Dermis microvascular lymphatic vessel endothelial cell (primary cell): ENCODE measurements around the gene ADAMTSL4. TPM values are rescaled to one million over a fixed set of nuclear protein-coding genes. Genes with fewer than 3 reads are reported as not detected.

Source experiments
- DNase-seq, 2 donors: peaks; one replicate each; pipeline versions ENCODE4 v3.0.0 to v3.0.0-alpha.2; 2010; ENCODE audit warnings: low read depth in 2 of 2
- total RNA-seq: library from RNA; depleted of rRNA; stranded (reverse); fragments of >200 nt; gene quantifications from 2 replicates; pipeline ENCODE4 v1.2.1, GENCODE V29; 2014

Gene ADAMTSL4
- total RNA-seq, 1 donor from 2014 or later, result 0.13 TPM

DNA sequence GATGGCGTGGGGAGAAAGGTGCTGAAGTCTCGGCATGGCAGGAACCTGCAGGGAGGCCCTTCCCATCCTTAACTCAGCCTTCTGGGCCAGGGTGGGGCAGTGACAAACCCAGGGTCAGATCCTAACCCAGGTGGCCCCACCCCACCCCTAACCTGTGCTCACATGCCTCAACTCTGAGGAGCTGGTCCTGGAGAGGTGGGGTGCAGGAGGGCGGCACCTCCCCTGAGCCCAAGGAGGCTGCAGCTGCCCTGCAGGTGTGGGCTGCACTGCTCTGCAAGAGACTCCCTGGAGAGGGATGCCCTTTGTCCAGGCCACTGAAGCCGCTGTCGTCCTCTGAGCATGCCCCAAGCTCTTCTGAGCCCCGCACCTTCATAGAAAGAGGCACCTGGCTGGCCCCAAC lies 15.2 kb upstream of the ADAMTSL4 start:
- DNase-seq, result no peak

- no peak for DNase-seq
Observed at GRCh38 chr1:150535511-150536287, 13.5 kb upstream of the ADAMTSL4 start.

GRCh38 chr1:150536836-150537731 lies 12.1 kb upstream of the ADAMTSL4 start:
- no peak for DNase-seq

GRCh38 chr1:150537732-150538684 lies 11.2 kb upstream of the ADAMTSL4 start:
- DNase-seq, result no peak

DNA sequence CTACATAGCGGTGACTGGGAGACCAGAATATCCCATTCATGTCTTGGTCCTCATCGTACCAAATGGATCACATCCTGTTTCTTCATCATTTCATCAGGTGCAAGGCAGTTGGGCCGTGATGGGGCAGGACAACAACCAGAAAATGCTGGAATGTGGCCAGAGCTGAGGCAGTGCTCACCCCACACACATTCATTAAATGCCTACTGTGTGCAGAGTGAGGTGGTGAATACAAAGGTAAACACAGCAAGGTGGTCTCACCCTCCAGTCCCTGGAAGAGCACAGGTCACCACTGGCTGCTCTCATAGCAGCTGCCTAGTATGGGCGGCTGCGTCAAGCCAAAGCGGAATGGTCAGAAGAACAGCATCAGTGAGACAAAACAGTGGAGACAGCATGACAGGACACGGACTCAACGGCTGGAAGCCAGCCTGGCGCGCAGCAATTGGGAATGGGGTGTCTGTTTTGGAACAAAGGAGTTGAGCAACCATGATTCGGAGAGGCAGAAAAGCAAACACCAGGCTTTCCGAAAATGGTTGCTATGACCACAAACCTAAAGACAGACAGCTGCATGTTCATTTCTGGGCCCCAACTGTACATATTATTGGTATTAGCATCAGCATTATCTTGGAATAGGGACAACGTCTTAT lies 5.6 kb upstream of the ADAMTSL4 start:
- no peak for DNase-seq

GRCh38 chr1:150544204-150544603 lies 5.0 kb upstream of the ADAMTSL4 start:
- no peak for DNase-seq

GRCh38 chr1:150545486-150546032 lies 3.6 kb upstream of the ADAMTSL4 start:
- DNase-seq, result no peak

GRCh38 chr1:150546294-150546937 lies 2.8 kb upstream of the ADAMTSL4 start:
- DNase-seq, result no peak

DNA sequence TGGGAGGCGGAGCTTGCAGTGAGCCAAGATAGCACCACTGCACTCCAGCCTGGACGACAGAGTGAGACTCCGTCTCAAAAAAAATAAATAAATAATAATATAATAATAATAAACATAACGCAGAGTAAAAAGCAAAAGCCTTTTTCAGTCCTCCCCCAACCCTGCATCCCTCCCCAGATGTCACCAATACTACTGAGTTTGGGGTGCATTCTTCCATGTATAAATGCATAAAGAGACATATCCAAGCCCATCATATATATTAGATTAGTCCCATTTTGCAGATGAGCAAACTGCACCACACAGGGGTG lies 930 bp upstream of the ADAMTSL4 start:
- no peak for DNase-seq

GRCh38 chr1:150549496-150550221 lies 451 bp downstream of the ADAMTSL4 start:
- DNase-seq, result no peak

- no peak for DNase-seq
Observed at GRCh38 chr1:150550222-150551050, 1.2 kb downstream of the ADAMTSL4 start.

DNA sequence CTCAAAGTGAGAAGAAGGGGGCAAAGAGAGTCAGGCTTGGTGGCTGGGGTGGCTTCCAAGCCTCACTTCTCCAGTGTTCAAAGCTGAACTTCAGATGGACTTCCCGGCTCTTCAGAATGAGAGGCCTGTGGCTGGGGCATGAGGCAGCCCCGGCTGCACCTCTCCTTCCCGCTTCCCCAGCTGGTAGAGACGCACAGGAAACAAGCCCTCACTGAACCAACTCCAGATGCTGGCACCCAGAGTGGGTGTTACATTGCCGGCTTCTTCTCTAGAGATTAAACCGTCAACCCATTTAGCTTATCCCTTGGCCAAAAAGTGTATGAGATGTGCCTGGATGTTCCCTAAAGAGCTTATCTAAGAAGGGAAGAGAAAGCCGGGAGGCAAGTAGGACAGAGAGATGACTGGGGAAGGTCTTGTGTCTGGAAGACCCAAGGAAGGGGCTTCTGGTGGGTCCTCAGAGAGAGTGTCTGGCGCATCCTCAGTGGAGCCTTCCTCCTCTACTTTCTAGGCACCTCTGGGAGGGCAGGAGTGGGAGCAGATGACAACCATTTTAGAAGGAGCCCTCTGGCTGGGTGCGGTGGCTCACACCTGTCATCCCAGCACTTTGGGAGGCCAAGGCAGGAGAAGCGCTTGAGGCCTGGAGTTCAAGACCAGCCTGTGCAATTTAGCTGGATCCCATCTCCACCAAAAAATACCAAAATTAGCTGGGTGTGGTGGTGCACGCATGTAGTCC lies 2.0 kb downstream of the ADAMTSL4 start:
- no peak for DNase-seq

- no peak for DNase-seq
Observed at GRCh38 chr1:150551784-150552127, 2.5 kb downstream of the ADAMTSL4 start.

DNA sequence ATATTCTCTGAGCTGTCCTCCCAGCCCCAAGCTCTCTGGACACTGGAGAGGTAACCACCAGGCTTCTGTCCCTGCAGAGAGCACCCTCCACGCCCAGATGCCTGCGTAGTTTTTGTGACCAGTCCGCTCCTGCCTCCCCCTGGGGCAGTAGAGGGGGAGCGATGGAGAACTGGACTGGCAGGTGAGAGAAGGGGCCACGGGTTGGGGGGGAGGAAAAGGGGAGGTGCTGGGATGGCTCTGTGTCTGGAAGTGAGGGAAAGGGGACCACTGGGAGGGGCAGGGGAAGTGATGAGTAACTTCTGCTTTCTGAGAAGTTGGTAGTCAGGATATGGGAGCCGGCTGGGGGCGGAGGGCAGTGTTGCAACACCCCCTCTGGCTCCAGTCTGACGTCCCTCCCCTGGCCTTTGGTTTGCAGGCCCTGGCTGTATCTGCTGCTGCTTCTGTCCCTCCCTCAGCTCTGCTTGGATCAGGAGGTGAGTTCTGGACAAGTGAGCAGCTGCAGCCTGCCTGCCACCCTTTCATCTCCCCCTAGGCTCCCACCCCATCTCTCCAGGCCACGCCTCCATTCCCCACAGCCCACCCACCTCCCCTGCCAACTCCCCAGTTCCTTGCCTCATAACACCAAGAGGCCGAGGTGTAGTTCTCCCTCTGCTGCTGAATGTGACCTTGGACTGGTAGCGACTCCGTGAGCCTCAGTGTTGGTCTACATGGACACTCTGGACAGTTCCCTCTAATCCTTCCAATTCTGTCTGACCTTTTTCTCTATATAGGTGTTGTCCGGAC lies 3.1 kb downstream of the ADAMTSL4 start:
- DNase-seq, result peak; percentile 46 to 74

DNA sequence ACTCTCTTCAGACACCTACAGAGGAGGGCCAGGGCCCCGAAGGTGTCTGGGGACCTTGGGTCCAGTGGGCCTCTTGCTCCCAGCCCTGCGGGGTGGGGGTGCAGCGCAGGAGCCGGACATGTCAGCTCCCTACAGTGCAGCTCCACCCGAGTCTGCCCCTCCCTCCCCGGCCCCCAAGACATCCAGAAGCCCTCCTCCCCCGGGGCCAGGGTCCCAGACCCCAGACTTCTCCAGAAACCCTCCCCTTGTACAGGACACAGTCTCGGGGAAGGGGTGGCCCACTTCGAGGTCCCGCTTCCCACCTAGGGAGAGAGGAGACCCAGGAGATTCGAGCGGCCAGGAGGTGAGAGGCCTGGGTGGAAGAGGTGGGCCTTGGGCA lies 3.7 kb downstream of the ADAMTSL4 start:
- no peak for DNase-seq

DNA sequence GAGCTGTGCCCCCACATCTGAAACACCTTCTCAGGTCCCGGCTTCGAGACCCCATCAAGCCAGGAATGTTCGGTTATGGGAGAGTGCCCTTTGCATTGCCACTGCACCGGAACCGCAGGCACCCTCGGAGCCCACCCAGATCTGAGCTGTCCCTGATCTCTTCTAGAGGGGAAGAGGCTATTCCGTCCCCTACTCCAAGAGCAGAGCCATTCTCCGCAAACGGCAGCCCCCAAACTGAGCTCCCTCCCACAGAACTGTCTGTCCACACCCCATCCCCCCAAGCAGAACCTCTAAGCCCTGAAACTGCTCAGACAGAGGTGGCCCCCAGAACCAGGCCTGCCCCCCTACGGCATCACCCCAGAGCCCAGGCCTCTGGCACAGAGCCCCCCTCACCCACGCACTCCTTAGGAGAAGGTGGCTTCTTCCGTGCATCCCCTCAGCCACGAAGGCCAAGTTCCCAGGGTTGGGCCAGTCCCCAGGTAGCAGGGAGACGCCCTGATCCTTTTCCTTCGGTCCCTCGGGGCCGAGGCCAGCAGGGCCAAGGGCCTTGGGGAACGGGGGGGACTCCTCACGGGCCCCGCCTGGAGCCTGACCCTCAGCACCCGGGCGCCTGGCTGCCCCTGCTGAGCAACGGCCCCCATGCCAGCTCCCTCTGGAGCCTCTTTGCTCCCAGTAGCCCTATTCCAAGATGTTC lies 4.3 kb downstream of the ADAMTSL4 start:
- DNase-seq, result no peak

GRCh38 chr1:150554086-150554452 lies 4.9 kb downstream of the ADAMTSL4 start:
- DNase-seq, result no peak
